Right atrium auricular region (tissue), 2 donors: ENCODE results near the gene HOPX. TPM values are rescaled to one million over a fixed set of nuclear protein-coding genes. Genes with fewer than 3 reads are reported as not detected.

ENCODE experiments used
- DNase-seq: peaks from one replicate; pipeline ENCODE4 v3.0.0-alpha.2; 2019; ENCODE audit warnings: low spot score
- H3K27ac ChIP-seq, 2 donors: fragments of 200-600 bp; sonication (generic); 1 replicate in 1 of 2; 2 replicates in 1 of 2; pipeline ENCODE4 v1.5.1; 2016 to 2019
- H3K27me3 ChIP-seq, 2 donors: fragments of 200-600 bp; sonication (generic); one replicate each; pipeline versions ENCODE4 v1.5.1 to v1.6.0; 2017 to 2019
- H3K36me3 ChIP-seq: fragments of 200-600 bp; sonication (generic); one replicate; pipeline ENCODE4 v1.5.1; 2016
- H3K4me1 ChIP-seq, 2 donors: fragments of 200-600 bp; sonication (generic); one replicate each; pipeline versions ENCODE4 v1.5.1 to v1.6.0; 2017 to 2019
- H3K4me3 ChIP-seq, 2 donors: fragments of 200-600 bp; sonication (generic); 1 replicate in 1 of 2; 2 replicates in 1 of 2; pipeline ENCODE4 v1.5.1; 2017 to 2019; ENCODE audit warnings: mild to moderate bottlenecking in 1 of 2, moderate library complexity in 1 of 2
- H3K9me3 ChIP-seq, 2 donors: fragments of 200-600 bp; sonication (generic); one replicate each; pipeline ENCODE4 v1.5.1; 2019
- total RNA-seq, 2 donors: library from RNA; depleted of rRNA; stranded (reverse); fragments of >200 nt; gene quantifications; one replicate each; pipeline ENCODE4 v1.1.0, GENCODE V29; 2016
- TF ChIP-seq, protein P1 (sequence below), 2 donors: fragments of 200-600 bp; sonication (generic); IDR thresholded peaks; one replicate each; pipeline ENCODE4 v1.5.1; 2019; ENCODE audit warnings: antibody characterized with exemption in 2 of 2

Gene HOPX
- total RNA-seq, 2 donors from 2014 or later, result 7.8 to 203 TPM

DNA sequence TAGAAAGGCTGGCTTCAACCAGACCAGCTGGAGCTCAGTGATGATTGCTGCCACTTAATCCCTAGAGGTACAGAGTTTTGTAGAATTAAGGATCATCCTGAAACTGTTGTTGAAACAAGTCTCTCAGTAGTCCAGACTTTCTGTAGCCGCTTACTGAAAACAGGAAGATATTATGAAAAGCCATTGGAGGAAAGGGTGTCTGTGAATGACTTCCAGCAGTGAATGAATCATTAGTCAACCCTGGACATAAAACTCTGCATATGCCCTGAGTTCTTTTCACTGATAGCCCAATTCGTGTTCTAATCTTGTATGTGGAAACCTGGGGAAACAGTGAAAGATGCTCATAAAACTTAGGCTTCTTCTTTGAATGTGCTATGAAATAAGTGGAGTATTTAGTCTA is 14.8 kb downstream of the HOPX start:
- Histone ChIP-seq H3K27me3 (no peaks in the 10 kb centered on the region), H3K9me3 (no peaks in the 10 kb centered on the region), H3K27ac (no peak overlapping the region), H3K4me3 (no peak overlapping the region), H3K4me1 (no peaks in the 10 kb centered on the region), H3K36me3 (no peaks in the 10 kb centered on the region)
- TF ChIP-seq, protein P1, sequence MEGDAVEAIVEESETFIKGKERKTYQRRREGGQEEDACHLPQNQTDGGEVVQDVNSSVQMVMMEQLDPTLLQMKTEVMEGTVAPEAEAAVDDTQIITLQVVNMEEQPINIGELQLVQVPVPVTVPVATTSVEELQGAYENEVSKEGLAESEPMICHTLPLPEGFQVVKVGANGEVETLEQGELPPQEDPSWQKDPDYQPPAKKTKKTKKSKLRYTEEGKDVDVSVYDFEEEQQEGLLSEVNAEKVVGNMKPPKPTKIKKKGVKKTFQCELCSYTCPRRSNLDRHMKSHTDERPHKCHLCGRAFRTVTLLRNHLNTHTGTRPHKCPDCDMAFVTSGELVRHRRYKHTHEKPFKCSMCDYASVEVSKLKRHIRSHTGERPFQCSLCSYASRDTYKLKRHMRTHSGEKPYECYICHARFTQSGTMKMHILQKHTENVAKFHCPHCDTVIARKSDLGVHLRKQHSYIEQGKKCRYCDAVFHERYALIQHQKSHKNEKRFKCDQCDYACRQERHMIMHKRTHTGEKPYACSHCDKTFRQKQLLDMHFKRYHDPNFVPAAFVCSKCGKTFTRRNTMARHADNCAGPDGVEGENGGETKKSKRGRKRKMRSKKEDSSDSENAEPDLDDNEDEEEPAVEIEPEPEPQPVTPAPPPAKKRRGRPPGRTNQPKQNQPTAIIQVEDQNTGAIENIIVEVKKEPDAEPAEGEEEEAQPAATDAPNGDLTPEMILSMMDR (IDR thresholded peaks at IDR 0.05), result no peak
- no peak for DNase-seq

DNA sequence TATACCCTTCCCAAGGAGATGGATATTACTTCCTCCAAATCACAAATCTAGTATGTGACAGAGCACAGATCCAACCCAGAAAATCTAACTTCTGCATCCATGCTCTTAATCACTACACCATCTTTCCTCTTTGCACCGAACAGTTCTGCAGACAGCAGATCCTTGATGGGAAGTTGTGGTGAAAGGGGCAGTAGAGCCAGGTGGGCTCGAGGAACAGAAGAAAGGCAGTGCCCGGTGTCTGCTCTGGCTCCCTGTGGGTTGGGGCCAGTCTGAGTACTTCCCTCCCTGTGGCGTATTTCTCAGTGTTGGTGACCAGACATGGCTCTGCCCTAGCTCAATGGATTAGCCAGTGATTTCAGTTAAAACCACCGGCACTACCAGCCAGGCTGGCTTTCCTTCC is 15.3 kb downstream of the HOPX start:
- no peaks in the 10 kb centered on the region for H3K36me3 ChIP-seq
- no peaks in the 10 kb centered on the region for H3K4me1 ChIP-seq
- TF ChIP-seq, protein P1 (IDR thresholded peaks at IDR 0.05), result no peak
- H3K27me3 ChIP-seq, result no peaks in the 10 kb centered on the region
- no peaks in the 10 kb centered on the region for H3K9me3 ChIP-seq
- DNase-seq, result no peak
- no peak overlapping the region for H3K4me3 ChIP-seq
- H3K27ac ChIP-seq, result no peak overlapping the region

DNA sequence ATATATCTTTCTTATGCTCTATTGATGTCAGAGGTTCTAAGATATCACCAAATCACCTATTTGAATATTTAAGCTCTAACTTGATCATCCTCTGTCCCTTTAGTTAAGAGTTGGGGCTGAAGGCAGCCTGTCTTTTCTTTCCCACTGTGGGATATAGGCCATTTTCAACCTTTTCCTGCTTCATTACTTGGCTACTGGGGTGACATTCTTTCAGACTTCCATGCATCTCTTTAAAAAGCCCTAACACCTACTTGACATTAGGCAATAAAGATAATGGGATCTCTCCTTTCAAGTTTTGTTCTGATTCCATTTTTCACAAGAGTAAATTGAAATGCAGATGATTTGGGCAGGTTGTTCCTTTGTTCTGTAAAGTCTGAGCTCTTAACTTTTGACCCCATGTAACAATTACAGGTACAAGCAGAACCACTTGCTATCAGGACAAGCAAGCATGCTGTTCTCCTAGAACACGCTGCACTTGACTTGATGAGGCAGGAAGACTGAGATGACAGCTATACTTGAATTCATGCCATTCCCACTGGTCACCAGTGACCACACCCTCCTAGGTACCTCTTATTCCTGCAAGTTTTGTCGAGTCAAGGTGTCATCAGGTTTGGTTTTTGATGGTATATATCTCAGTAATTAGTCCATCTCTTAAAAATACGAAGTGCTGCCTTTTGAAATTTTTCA is 18.2 kb downstream of the HOPX start:
- no peaks in the 10 kb centered on the region for H3K9me3 ChIP-seq
- no peak overlapping the region for H3K4me3 ChIP-seq
- H3K27me3 ChIP-seq, result no peaks in the 10 kb centered on the region
- TF ChIP-seq, protein P1 (IDR thresholded peaks at IDR 0.05), result no peak
- no peak overlapping the region for H3K27ac ChIP-seq
- H3K36me3 ChIP-seq, result no peaks in the 10 kb centered on the region
- no peak for DNase-seq
- no peaks in the 10 kb centered on the region for H3K4me1 ChIP-seq

DNA sequence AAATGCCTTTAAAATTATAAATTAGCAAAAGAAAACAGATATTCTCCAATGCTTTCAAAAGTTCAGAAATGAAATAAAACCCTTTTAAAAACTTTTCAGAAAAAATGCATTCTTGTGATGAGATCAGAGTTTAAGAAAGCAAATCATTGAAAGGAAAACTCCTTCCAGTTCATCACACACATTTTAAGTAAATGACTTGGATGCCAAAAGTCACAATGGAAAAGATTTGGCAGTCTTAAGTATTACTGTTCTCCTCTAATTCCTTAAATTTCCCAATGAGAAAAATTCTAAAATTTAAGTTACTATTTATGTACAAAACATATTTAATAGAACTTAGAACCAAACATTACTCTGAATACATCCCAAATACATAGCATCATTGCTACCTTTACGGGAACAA is 21.1 kb downstream of the HOPX start:
- TF ChIP-seq, protein P1 (IDR thresholded peaks at IDR 0.05), result no peak
- Histone ChIP-seq H3K27ac (no peak overlapping the region), H3K4me3 (no peak overlapping the region), H3K9me3 (no peaks in the 10 kb centered on the region), H3K36me3 (no peaks in the 10 kb centered on the region), H3K4me1 (peaks cover 0 to 17% of the 10 kb centered on the region in 2 donors), H3K27me3 (no peaks in the 10 kb centered on the region)
- DNase-seq, result no peak

DNA sequence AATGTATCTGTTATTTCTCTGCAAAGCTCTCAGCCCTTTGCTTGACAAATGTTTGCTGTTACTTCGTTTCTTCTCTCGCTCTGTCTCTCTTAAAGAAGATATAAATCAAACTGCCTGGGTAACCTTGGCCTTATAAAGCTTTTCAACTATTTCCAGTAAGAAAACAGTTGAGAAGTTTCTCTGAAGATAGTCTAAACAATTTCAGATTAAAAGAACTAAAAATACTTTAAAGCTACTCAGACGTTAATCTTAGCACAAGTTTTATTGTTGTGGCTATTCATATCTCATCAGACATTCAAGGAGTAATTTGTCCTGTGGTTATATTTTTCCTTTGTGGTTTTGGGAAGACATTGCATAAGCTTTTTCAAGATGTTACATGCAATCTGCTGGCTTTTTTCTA is 22.6 kb downstream of the HOPX start:
- Histone ChIP-seq H3K36me3 (no peaks in the 10 kb centered on the region), H3K27ac (no peak overlapping the region), H3K27me3 (no peaks in the 10 kb centered on the region), H3K4me3 (no peak overlapping the region), H3K9me3 (no peaks in the 10 kb centered on the region), H3K4me1 (peaks cover 0 to 27% of the 10 kb centered on the region in 2 donors)
- TF ChIP-seq, protein P1 (IDR thresholded peaks at IDR 0.05), result no peak
- DNase-seq, result no peak

DNA sequence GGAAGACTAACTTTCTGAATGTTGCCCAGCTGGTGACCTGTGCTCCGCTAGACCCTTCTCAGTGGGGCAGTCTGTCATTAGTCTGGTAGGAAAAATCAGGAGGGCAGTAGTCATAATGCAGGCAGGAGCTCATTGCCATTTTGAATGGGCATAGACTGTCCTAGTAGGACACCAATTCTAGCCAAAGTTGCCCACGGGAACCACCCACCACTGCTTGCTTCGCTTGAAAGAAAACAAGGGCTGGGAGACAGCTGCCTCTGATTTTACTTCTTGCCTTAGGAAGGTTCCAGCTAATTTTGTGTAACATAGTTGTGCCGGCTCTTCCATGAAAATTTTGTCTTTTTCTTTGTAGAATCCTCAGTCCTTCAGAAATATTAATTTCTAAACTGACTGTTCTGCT is 23.3 kb downstream of the HOPX start:
- DNase-seq, result no peak
- no peak overlapping the region for H3K27ac ChIP-seq
- TF ChIP-seq, protein P1 (IDR thresholded peaks at IDR 0.05), result no peak
- peaks cover 0 to 27% of the 10 kb centered on the region in 2 donors for H3K4me1 ChIP-seq
- H3K4me3 ChIP-seq, result no peak overlapping the region
- H3K9me3 ChIP-seq, result no peaks in the 10 kb centered on the region
- no peaks in the 10 kb centered on the region for H3K27me3 ChIP-seq
- H3K36me3 ChIP-seq, result no peaks in the 10 kb centered on the region
